Measurements from ENCODE around the gene PRDM8.

The PRDM8 gene

DNA sequence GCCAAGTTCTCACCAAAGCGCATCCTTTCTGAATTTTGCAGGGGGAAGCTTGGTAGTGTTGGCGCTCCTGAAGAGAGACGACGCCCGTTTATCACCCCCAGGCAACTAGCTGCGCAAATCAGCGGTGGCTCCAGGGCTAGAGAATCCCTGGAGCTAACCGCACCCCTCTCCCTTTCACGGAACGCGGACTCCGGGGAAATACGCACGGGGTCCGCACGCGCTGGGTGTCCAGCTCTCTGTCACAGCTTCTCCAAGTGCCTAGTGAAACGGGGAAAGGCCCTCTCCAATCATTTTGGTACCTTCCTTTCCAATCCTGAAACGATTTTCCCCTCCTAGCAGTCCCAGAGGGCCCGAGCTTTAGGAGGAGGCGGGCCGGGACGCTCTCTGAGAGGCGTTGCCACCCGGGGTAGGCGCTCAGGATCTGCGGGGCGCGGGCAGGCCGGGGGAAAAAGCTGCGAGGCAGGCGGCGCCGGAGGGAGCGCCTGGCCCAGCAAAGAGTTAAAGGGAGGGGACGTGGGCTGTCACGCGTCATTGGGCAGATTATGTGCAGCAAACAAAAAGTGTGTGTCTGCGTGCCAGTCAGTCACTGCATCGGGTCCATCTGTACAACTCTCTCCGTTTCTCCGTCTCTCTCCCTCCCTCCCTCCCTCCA lies at the start of gene PRDM8:
Gene PRDM8, plus strand, starts transcription at position 582 of the 652 bp plus-strand sequence. CDS start 2,578 bp downstream, outside the sequence.
- H3K4me3 ChIP-seq (ENCODE audit: low read depth, low read length): peak within 1 kb of the TSS; percentile 25
- DNase-seq (ENCODE audit: low read depth): no peak
- TF ChIP-seq, protein P1, sequence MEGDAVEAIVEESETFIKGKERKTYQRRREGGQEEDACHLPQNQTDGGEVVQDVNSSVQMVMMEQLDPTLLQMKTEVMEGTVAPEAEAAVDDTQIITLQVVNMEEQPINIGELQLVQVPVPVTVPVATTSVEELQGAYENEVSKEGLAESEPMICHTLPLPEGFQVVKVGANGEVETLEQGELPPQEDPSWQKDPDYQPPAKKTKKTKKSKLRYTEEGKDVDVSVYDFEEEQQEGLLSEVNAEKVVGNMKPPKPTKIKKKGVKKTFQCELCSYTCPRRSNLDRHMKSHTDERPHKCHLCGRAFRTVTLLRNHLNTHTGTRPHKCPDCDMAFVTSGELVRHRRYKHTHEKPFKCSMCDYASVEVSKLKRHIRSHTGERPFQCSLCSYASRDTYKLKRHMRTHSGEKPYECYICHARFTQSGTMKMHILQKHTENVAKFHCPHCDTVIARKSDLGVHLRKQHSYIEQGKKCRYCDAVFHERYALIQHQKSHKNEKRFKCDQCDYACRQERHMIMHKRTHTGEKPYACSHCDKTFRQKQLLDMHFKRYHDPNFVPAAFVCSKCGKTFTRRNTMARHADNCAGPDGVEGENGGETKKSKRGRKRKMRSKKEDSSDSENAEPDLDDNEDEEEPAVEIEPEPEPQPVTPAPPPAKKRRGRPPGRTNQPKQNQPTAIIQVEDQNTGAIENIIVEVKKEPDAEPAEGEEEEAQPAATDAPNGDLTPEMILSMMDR (conservative IDR thresholded peaks at IDR 0.05; ENCODE audit: low read depth, low read length): no peak

DNA sequence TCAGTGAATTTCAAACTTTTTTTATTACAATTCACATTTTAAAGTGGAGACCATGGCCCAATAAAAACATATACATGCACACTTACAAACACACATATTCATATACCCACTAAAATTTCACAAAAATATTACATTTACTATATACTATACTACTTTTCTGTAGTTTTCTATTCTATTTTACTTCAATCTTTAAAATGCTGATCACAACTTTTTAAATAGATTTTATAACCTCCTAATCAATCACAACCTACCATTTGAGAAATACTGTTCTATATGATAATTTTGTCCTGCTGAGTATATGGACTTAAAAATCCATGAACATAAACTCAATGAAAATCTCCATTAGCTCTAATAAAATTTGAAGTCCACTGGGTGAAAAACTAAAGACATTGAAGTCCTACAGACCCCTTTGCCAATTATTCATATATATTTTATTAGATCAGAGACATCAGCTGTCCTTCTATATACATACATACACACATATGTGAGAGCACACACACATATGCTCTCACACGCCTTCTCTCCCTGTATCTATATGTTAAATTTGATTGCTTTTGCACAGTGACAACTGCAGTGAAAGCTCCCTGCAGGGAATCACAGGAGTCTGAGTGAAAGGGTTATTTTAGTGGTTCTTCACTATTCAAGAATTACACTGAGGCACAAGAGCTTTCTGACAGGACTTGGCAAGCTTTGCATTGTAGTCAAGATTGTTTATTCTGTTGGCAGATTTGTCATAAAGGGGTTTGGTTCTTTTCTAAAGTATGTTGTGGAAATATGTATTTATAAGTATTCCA lies 46.7 kb upstream of the PRDM8 start:
- no peak overlapping the region for H3K4me3 ChIP-seq (ENCODE audit: low read depth, low read length)
- TF ChIP-seq, protein P1 (conservative IDR thresholded peaks at IDR 0.05; ENCODE audit: low read depth, low read length): no peak
- no peak for DNase-seq (ENCODE audit: low read depth)

DNA sequence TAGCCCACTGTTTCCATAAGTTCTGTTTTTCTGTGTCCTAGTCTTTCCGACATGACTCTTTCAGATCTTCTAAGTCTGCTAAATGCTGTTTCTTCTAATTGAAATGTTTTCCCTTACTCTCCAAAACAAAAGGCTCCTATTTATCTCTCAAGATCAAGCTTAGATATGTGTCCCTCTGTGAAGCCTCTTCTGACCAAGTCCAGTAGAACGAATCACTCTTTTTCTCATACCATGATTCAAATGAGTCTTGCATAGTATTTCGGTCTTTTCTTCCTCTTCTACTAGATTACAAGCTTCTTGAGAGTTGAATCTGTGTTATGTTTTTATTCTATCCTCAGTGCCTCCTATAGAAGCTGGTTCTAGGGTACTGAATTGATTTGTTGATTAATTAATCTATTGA lies 45.3 kb upstream of the PRDM8 start:
- TF ChIP-seq, protein P1 (conservative IDR thresholded peaks at IDR 0.05; ENCODE audit: low read depth, low read length): no peak
- no peak overlapping the region for H3K4me3 ChIP-seq (ENCODE audit: low read depth, low read length)
- DNase-seq (ENCODE audit: low read depth): no peak

DNA sequence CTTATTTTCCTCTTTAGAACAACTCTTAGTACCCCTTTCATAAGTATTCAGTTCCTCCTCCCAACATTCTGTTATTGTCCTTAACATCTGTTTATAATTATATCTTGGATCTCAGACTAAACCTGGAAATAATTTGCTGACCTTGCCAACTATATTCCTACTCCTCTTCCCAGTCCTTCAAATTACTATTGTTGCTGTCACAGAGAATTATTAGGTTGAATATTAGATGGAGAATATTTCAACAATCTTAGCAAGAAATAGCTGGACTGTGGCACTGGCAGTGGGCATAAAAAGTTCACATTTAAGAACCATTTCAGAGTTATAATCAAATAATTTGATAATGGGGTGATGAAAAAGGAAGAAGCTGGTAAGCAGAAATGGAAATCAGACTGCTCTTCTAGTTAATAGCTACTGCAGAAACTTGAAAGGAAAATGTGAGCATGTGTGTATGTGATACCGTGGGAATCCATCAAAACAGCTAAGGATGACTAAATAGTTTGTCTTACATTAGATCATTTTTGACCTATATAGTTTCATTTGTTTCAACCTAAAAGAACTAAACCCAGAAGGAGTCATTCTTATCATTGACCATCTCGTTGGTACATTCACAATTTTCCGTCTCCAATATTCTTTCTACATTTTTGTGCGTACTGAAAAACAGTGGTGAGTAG lies 43.3 kb upstream of the PRDM8 start:
- TF ChIP-seq, protein P1 (conservative IDR thresholded peaks at IDR 0.05; ENCODE audit: low read depth, low read length): no peak
- peak; percentile 45 for DNase-seq (ENCODE audit: low read depth)
- H3K4me3 ChIP-seq (ENCODE audit: low read depth, low read length): no peak overlapping the region

DNA sequence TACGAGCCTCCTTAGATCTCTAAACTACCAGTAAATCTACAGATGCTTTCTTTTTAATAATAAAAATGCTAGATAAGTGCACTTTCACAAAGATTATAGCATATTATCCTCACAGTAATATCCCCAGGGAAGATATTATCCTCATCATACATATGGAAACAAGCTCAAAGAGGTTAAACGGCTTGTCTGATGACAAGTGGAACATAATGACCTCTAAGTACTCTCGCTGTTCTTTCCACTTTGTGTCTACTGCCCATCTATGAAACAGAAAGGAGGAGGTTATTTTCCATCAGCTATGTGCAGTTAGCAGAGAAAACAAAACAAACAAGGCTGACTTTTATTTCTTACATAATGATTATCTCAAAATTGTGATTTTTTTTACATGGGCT lies 42.8 kb upstream of the PRDM8 start:
- peak; percentile 60 for DNase-seq (ENCODE audit: low read depth)
- TF ChIP-seq, protein P1 (conservative IDR thresholded peaks at IDR 0.05; ENCODE audit: low read depth, low read length): no peak

DNA sequence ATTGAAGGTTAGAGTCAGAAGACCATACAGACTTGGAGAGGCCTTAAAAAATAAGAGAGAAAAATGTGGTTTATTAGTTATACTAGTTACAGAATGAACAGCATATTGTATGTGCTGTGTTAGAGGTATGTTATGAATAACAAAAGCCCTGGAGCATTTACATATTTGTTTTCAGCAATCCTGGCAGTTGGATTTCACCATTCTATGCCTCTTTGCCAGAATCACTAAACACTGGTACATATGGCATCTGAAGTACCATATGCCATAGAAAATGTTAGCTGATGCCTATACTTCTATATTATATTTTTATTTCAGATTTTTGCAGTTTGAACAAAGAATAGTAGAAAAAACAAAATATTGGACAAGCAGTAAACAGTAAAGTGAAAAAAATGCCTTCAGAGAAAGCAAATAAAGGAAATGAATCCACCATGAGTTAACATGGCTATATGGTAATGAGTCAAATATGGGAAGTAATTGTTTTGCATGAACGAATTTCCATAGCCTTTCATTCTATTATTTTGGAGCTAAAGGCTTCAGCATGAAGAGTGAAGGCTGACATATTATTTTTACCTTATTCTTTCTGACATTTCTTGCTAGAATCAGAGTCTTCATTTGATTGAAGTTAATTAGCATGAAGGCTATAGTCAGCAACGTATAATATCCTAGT lies 41.9 kb upstream of the PRDM8 start:
- no peak overlapping the region for H3K4me3 ChIP-seq (ENCODE audit: low read depth, low read length)
- TF ChIP-seq, protein P1 (conservative IDR thresholded peaks at IDR 0.05; ENCODE audit: low read depth, low read length): no peak
- no peak for DNase-seq (ENCODE audit: low read depth)

More for the DNA sequence above, 42.8 kb upstream of the PRDM8 start:
- H3K4me3 ChIP-seq (ENCODE audit: low read depth, low read length): no peak overlapping the region
